Tibial nerve (tissue), 4 donors: Measurements from ENCODE around the gene LRRC42.

Experiments
- CTCF ChIP-seq, 5 experiments: fragments of 200-600 bp in 3 of 5; fragments of 450-650 bp in 2 of 5; sonication (generic) in 3 of 5; IDR thresholded peaks; one replicate each; pipeline ENCODE4 v1.5.1; 2016 to 2019; ENCODE audit warnings: antibody characterized with exemption in 5 of 5, mild to moderate bottlenecking in 3 of 5, moderate library complexity in 2 of 5
- EP300 ChIP-seq, 2 donors: sonication (generic); formaldehyde crosslinking; IDR thresholded peaks; one replicate each; pipeline ENCODE4 v1.6.1; 2017; ENCODE audit warnings: antibody characterized with exemption in 2 of 2, mild to moderate bottlenecking in 1 of 2
- POLR2A ChIP-seq, 2 donors: fragments of 450-650 bp; IDR thresholded peaks; one replicate each; pipeline ENCODE4 v1.6.1; 2017; ENCODE audit warnings: antibody characterized with exemption in 2 of 2, mild to moderate bottlenecking in 2 of 2, moderate library complexity in 2 of 2

- TF ChIP-seq CTCF (IDR thresholded peaks at IDR 0.05) (no peak), EP300 (IDR thresholded peaks at IDR 0.05) (no peak), POLR2A (IDR thresholded peaks at IDR 0.05) (no peak)
These were observed 18.0 kb downstream of the LRRC42 start for GRCh38 chr1:53964109-53964508.
